HG03025 (cell line): Measurements from ENCODE around the gene PIGQ.

ENCODE experiments used
- ATAC-seq: cut with Tn5 transposase; IDR thresholded peaks from one replicate; pipeline ENCODE4 v1.9.1; 2021; ENCODE audit warnings: mild to moderate bottlenecking, moderate library complexity; ENCODE audit not compliant: unreplicated experiment, low FRiP score

PIGQ gene

DNA sequence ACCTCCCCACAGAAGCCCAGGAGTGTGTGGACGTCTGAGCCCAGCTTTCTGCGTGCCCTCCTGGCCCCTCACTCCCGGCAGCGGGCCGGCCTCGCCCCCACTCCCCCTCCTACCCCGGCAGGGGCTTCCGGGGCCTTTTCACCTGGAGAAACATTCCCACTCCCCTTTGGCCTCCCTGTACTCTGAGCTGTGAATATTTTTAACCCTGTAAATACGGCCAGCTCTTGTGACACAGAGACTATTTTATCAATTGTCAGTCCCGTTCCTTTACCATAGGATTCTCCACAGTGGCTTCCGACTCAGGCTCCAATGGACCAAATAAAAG is 15.5 kb upstream of the PIGQ start:
- no peak for ATAC-seq

DNA sequence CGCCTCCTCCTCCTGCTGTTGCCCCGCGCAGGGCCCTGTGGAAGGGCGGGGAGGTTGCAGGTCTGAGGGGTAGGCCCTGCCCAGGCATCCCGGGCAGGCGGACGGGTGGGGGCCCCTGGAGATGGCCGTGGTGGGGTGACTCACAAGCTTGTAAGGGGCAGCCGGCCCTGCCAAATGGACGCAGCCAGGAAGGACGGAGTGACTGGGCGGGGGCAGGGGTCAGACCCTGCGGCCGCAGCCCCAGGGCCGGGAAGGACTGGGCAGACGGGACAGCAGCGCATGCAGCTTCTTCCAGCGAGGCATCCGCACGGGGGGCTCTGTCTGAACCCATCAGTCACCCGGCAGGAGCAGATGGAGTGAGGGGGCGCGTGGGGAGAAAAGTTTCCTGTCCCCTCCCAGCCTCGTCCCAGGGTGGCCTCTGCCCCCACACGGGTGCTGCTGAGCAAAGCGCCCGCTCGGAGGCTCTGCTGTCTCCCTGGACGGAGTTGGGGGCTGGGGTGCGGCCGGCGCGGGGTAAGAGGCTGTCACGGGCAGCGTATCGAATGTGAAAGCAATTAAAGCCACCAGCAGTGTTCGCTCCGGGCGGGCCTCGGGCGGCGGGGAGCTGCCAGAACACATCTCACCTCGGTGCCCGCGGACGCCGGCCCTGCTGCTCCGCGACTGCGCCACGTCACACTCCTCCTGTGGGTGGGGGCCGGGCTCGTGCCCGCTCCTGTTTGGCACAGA is 15.0 kb upstream of the PIGQ start:
- ATAC-seq = no peak

DNA sequence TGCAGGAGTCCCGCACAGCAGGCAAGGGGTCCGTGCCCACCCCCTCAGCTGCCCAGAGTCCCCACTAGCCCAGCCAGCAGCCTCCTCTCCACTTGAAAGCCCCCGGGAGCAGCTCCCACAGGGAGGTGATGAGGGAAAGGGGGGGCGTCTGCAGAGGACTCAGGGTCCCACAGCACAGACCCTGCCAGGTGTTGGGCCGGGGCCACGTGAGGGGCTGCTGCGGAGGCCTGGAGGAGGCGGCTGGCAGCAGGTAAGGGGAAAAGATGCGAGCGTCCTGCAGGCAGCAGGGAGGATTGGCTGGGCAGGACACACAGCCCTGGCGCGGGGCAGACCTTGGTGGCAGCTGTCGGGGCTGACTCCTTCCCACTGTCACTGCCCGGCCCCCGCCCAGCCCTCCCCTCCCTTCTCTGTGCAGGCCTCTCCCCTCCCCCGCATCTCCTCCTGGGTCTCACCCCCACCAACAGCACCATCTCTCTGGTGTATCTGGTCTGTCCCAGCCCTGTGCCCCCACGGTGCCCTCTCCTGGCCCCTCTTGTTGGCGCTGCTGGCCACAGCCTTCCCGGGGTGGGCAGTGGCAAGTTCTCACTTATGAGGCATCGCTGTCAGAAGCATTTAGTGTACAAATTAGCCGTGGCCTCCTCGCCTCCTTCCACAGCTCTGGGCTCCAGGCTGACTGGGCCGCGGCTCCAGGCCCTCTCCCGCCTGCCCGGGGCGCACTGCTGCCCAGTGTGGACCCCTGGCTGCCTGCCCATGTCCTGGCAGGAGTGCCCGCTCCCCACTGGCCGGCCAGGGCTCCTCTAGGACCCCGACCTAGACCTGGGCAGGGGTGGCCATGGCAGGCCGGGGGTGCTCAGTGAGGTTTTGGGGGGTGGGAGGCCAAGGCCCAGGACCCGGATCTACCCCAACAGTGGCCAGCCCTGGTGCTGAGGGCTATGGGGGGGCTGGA is 14.0 kb upstream of the PIGQ start:
- no peak for ATAC-seq

DNA sequence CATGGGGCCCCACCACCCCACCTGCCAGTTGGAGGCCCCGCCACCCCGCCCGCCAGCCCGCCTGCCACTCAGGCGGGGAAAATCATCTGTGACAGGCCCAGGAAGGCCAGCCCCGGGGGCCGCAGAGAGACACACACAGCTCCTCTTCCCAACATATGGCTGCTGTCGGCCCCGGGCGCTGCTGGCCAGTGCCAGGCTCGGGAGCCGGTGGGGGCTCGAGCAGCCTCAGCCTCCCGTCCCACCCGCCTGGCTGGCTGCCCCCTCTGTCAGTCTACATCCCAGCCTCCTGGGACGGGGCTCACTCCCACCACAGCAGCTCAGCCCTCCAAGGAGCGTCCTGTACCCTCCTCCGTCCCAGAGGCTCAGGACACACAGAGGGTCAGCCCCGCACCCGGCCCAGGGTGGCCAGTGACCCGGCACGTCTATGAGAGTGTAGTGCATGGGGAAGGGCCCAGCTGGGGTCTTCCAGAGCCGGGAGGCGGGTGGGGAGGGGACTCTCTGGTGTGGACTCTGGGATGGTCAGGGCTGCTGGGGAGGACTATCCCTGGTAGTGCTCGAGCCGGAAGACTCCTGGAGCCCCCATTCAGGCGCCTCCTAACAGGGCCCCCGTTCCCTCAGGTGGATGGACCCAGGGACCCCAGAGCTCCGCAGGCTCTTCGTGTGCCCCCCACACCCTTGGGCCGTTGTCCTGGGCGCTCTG is 13.1 kb upstream of the PIGQ start:
- ATAC-seq = no peak

- no peak for ATAC-seq
These were observed 12.1 kb upstream of the PIGQ start for GRCh38 chr16:557463-558297.

- ATAC-seq = no peak
These were observed 11.3 kb upstream of the PIGQ start for GRCh38 chr16:558298-559020.

DNA sequence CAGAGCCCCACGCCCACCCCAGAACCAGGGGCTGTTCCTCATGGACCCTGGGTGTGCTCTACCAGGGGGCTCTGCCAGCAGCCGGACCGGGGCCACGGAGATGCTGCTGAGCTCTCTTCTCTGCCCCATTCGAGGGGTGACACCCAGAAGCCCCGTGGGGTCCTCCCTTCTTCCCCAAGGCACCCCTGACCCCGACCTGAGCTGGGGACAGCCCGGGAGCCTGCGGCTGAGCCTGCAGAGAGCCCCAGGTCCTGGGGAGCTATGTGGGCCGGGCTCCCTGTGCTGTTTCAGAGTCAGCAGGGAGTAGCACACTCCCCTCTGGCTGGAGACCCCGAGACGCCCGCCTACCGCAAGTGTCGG is 10.8 kb upstream of the PIGQ start:
- no peak for ATAC-seq

DNA sequence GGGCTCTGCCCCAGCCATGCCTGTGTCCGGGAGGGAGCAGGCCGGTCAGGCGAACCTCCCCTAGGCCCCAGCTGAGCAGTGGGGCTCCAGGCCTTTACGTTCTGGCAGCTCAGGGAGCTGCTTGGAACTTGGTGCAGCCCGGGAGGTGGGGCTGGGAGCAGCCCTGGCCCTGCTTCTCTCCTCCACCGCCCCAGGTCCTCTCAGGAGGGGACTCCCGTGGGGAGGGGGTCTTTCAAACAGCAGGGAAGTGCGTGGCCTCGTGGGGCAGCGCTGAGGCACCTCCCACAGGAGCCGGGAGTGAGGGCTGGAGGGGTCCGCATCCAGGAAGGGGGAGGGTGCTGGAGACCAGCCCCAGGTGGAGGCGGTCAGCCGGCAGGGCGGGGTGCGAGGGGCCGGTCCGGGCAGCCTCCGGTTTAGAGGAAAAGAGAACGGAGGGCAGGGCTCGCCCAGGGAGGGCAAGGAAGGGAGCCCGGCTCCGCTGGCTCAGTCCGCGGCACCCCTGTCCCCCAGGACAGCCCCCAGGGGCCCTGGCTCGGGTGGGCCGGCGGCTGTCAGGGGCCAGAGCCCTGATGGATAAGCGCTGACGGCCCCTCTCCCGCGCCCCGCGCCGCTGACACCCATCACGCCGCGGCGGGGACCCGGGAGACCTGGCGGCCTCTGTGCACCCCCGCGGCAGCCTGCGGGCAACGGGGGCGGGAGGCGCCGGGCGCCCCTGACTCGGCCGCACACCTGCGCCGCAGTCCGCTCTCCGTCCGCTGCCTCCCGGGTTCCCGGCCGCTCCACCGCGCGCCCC is 10.2 kb upstream of the PIGQ start:
- ATAC-seq = no peak

DNA sequence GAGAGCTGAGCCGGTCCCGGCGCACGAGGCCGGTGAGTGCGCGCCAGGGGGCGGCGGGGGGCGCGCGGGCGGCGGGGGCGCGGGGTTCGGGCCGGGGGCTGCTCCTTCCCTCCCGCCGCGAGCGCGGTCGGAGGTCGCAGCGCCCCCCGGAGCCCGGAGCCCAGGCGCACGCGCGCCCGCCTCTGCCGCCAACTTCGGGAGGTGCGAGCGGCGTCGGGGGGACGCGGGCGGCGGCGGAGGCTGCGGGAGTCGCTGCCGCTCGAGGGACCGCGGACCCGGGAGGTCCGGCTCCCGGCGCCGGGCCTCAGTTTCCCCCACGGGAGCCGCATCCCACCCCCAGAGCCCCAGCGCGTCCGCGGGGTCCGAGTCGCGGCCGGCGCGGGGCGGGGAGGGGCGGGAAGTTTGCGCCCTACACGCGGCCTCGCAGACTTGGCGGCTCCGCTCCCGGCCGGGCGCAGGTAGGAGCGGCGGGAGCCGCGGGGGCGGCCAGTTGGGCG is 9.5 kb upstream of the PIGQ start, which contains the start of gene PRR35:
Gene PRR35, plus strand, starts transcription at position 191 of the 497 bp plus-strand sequence. CDS start 2,901 bp downstream, outside the sequence.
- no peak for ATAC-seq

DNA sequence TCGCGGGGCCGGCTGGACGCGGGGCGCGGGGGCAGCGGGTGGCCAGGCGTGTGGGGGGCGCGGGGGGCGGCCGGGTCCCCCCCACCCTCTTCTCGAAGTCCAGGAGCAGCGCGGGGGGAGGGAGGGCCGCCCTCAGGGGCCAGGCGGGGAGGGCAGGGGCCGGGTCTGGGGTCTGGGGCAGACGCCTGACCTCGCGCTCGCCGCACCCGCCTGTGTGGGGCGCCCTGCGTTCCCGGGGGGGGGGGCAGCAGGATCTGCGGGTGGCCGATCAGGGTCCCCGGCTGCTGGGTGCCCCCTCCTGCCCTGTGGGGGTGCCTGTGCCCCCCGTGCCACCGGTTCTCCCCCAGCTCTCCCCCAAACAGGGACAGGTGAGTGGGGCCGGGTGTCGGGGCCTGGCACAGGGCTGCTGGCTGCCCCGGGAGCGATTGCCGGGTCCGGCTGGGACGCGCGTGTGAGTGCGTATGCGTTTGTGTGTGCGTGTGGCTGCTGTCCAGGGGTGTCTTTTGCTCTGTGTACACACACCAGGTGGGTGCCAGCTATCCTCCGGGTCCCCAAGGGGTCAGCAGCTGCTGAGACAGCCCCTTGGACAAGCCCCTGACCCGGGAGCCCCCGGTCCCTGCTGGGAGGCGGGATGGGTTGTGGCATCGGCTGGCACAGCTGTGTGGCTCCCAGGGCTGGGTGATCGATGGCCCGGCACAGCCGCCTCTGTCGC is 8.9 kb upstream of the PIGQ start:
- no peak for ATAC-seq

DNA sequence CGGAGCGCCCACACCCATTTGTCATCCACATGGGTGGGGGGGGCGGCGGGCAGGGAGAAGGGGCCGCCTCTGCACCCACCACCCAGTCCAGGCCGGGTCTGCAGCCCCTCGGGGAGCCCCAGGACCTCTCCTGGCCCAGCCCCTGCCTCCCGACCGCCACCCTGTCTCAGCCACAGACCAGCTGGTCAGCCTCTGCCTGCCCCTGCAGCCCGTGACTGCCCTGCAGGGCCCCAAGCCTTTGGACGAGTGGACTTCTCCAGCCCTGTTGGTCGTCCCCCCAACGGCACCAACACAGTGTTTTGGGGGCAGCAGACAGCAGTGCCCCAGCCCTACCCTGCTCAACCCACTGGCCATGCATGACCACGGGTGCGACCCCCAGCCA is 8.4 kb upstream of the PIGQ start:
- no peak for ATAC-seq

GRCh38 chr16:561957-562938 is 7.5 kb upstream of the PIGQ start:
- ATAC-seq = no peak

DNA sequence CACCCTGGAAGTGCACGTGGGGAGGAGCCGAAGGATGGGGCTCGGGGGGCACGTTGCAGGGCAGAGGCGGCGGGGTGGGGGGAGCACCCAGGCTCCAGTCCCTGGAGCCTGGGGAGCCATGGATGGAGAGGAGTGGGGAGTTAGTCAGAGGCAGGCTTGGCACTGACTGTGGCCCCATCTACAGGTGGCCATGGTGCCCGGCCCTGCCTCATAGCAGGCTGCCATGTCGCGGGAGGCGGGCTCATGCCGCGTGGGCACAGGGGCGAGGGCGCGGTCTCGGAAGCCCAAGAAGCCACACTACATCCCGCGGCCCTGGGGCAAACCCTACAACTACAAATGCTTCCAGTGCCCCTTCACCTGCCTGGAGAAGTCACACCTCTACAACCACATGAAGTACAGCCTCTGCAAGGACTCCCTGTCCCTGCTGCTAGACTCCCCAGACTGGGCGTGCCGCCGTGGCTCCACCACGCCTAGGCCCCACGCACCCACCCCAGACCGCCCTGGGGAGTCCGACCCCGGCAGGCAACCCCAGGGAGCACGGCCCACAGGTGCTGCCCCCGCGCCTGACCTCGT is 6.6 kb upstream of the PIGQ start:
- ATAC-seq = no peak

GRCh38 chr16:564690-565418 is 4.9 kb upstream of the PIGQ start:
- no peak for ATAC-seq

GRCh38 chr16:565419-566330 is 4.1 kb upstream of the PIGQ start:
- ATAC-seq = no peak
